GM18507 (cell line): ENCODE data around the gene IQCE.

Source experiments
- DNase-seq: peaks from one replicate; pipeline ENCODE4 v3.0.0; 2011; ENCODE audit warnings: low read depth; ENCODE audit not compliant: insufficient read length; ENCODE audit errors: extremely low spot score
- FAIRE-seq: peaks from 2 replicates; lab custom pipeline; 2011; peaks lifted over from hg19 to GRCh38; lab: Jason Lieb, UNC

Gene IQCE

GRCh38 chr7:2592375-2592865, 33.6 kb downstream of the IQCE start:
- no peak for FAIRE-seq
- no peak for DNase-seq

GRCh38 chr7:2593036-2593727, 34.4 kb downstream of the IQCE start:
- no peak for FAIRE-seq

DNA sequence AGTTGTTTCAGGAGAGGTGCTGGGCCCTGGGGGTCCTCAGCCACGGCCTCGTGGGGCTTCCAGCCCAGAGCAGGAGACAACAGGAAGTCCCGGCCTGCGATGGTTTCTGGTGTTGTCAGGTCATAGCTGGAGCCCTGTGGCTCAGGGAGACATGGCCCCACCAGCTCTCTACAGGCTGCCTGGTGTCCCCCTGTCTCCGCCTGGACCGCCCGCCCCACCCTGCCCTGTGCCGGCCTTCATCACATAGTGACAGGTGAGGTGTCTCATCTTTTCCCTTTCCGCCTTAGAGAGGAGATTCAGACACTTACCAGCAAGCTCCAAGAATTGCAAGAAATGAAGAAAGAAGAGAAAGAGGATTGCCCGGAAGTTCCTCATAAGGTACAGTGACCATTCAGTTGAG, 35.8 kb downstream of the IQCE start:
- DNase-seq (no peak), FAIRE-seq (no peak)

More at GRCh38 chr7:2593036-2593727, 34.4 kb downstream of the IQCE start:
- DNase-seq: no peak

DNA sequence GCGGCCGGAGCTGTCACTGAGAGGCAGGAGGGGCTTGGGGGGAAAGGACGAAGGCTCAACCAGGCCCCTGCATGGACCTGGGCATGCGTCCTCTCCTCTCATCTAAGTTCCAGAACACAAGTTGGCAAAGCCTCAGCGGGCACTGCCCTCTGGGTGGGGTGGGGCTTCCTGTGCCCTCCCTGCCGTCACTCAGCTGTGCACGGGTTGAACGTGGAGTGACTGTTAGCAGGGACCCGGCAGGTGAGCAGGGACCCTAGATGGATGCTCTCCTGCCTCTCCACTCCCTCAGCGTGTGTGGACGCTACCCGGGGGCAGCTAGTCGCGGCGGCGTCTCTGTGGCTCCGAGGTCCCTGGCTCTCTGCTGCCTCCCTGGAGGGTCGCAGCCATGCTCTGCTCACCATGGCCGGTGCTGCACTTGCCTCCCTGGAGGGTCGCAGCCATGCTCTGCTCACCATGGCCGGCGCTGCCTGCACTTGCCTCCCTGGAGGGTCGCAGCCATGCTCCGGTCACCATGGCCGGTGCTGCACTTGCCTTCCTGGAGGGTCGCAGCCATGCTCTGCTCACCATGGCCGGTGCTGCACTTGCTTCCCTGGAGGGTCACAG, 36.6 kb downstream of the IQCE start:
- FAIRE-seq (no peak), DNase-seq (no peak)

- FAIRE-seq: no peak
- DNase-seq: no peak
Observed at GRCh38 chr7:2596464-2597272, 37.9 kb downstream of the IQCE start.

DNA sequence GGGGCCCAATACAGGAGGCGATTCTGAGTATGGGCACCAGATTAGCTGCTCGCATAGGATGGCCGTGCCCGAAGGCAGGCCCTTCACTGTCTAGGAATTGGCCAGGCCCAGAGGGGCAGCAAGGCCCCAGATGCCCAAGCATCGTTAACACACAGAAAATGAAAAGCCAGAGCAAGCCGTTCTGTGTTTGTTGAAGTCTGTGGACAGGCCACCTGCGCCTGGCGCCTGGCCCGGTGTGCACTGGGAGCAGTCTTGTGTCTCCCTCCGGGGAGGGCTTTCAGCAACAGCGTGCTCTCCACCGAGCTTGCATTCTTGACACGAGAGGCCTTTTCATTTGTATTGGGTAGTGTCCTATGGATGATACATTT, 38.5 kb downstream of the IQCE start:
- DNase-seq: no peak
- no peak for FAIRE-seq

DNA sequence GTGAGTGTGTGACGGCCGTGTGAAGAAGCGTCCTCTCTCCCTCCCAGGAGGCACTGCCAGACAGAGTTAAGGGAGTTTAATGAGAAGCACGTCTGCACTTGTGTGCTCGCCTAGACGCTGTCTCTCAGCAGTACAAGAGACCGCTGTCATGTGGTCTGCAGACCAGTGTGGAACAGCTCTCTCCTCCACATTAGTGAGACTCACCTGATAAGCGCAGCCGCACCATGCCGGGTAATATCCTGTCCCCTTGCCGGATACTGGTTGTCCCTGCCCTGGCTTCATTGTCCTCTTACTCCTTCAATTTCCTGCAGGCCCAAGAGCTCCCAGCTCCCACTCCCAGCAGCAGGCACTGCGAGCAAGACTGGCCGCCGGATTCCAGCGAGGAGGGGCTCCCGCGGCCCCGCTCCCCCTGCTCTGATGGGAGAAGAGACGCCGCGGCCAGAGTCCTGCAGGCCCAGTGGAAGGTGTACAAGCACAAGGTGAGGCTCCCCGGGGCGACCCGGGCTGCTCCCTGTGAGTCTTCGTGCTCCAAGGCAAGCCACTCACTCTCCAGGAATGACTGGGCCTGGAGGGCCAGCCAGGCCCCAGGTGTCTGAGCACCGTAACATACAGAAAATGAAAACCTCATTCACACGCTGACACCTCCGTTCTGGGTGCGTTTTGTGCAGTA, 39.5 kb downstream of the IQCE start:
- DNase-seq (no peak), FAIRE-seq (no peak)

- DNase-seq: no peak
- FAIRE-seq: no peak
Observed at GRCh38 chr7:2601065-2601464, 42.3 kb downstream of the IQCE start.

DNA sequence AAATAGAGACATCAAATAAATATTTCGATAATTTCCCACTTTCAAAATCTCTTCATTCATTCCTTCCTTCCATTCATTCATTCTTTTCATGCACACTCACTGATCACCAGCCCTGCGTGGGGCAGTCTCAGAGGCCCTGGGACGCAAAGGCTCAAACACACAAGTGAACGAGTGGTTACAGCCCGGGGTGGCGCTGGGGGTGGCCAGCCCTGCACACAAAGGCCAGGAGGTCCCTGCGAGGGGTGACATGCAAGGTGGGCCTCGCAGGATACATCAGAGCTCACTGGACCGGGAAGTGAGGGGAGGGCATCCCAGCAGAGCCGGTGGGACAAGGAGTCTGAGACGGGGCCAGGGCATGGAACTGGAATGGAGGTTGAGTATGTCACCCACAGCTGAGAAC, 43.1 kb downstream of the IQCE start:
- DNase-seq (no peak), FAIRE-seq (no peak)

GRCh38 chr7:2602406-2603043, 43.7 kb downstream of the IQCE start:
- DNase-seq (no peak), FAIRE-seq (no peak)

GRCh38 chr7:2603044-2603965, 44.5 kb downstream of the IQCE start:
- no peak for FAIRE-seq
- no peak for DNase-seq

DNA sequence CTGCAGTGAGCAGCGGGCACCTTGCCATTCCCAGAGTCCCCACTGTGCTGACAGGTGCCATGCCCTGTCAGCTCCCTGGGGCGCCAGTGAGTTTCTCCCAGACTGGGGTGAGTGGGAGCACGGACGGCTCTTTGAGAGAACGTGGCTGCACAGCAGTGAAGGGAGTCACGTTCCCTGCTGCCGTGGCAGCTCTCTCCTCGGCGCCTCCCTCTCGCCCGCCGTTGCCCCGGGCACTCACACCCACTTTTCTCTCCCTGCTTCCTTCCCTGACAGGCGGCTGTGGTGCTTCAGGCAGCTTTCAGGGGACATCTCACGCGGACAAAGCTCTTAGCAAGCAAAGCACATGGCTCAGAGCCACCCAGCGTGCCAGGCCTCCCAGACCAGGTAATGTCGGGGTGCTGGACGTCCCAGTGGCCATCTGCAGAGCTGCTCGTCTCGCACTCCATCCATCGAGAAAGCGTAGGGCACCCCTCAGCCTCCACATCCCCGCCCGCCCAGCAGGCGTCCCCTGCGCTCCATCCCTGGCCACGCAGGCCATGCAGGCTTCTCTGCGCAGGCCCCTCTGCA, 45.9 kb downstream of the IQCE start:
- FAIRE-seq: no peak
- no peak for DNase-seq

GRCh38 chr7:2605608-2606538, 47.1 kb downstream of the IQCE start:
- DNase-seq (no peak), FAIRE-seq (no peak)

- DNase-seq: no peak
- FAIRE-seq: no peak
Observed at GRCh38 chr7:2606539-2606936, 47.8 kb downstream of the IQCE start.

- no peak for DNase-seq
- no peak for FAIRE-seq
Observed at GRCh38 chr7:2607122-2607922, 48.5 kb downstream of the IQCE start.
